Chondrocyte (in vitro differentiated cells): Measurements from ENCODE around the gene CAPN8. TPM values are rescaled to one million over a fixed set of nuclear protein-coding genes. Genes with fewer than 3 reads are reported as not detected.

Experiments
- DNase-seq: peaks from one replicate; pipeline ENCODE4 v3.0.0; 2021; ENCODE audit warnings: mixed read lengths, low spot score
- H3K27ac Mint-ChIP-seq: one replicate; pipeline ENCODE4 v1.8.0; 2021; ENCODE audit warnings: mild to moderate bottlenecking, moderate library complexity, mixed read lengths; ENCODE audit not compliant: unreplicated experiment
- H3K27me3 Mint-ChIP-seq: 2 replicates; pipeline ENCODE4 v1.8.0; 2021; ENCODE audit warnings: low read depth, mixed read lengths
- H3K36me3 Mint-ChIP-seq: 2 replicates; pipeline ENCODE4 v1.8.0; 2021; ENCODE audit warnings: low read depth, mixed read lengths
- H3K4me1 Mint-ChIP-seq: 2 replicates; pipeline ENCODE4 v1.8.0; 2021; ENCODE audit warnings: low read depth, mild to moderate bottlenecking, mixed read lengths
- H3K4me3 Mint-ChIP-seq: one replicate; pipeline ENCODE4 v1.8.0; 2021; ENCODE audit warnings: mild to moderate bottlenecking, moderate library complexity, mixed read lengths; ENCODE audit not compliant: unreplicated experiment
- H3K9me3 Mint-ChIP-seq: 2 replicates; pipeline ENCODE4 v1.8.0; 2021; ENCODE audit warnings: low read depth, mixed read lengths
- total RNA-seq: library from RNA; stranded (reverse); gene quantifications from 3 replicates; pipeline ENCODE4 v1.2.1, GENCODE V29; 2021
- TF ChIP-seq, protein P1 (sequence below): fragments of 200-600 bp; sonication (generic); IDR thresholded peaks from 2 replicates; pipeline ENCODE4 v1.5.0; 2021; ENCODE audit warnings: antibody characterized with exemption, mild to moderate bottlenecking, moderate library complexity

The CAPN8 gene
- total RNA-seq, 1 donor from 2014 or later: not detected

DNA sequence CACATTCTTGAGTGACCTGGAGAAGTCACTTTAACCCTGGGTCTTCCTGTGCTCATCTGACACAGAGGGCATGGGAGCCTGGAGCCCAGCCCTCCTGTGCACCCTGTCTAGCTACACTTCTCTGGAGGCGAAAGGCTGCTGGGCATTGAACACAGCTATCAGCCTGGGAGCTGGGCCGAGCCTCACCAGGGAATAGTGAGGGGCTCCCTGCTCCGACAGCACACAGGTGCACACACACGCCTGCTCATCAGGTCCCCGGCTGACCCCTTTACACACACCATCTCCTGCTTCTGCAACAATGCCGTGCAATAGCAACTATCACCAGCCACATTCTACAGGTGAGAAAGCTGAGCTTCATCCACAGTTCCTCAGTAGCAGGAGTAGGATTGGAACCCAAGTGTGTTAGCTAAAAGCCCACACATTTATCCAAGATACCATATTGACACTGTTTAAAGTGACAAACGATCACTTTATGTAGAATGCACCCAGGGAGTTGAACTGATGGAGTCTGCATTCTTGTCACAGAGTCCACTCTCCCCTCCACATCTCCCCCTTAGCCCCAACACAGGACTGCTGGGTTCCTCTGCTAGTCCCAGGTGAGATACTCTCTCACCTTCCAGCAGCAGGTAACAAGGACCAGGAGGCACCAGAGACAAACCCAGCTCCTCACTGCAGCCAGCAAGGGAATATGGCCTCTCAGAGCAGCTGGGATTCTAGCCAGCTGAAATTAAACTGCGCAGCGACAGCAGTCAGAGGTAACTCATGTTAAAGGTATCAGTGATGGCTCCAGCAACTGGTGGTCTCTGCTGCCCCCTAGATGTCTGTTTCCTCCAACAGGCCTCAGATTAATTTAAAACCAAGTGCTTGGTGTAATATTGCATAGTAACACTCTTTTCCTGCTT lies 18.3 kb upstream of the CAPN8 start:
- H3K4me3 Mint-ChIP-seq: no peak overlapping the region
- H3K27me3 Mint-ChIP-seq: peaks cover 51% of the 10 kb centered on the region
- H3K27ac Mint-ChIP-seq: no peak overlapping the region
- no peak for DNase-seq
- H3K4me1 Mint-ChIP-seq: no peaks in the 10 kb centered on the region
- H3K36me3 Mint-ChIP-seq: no peaks in the 10 kb centered on the region
- TF ChIP-seq, protein P1, sequence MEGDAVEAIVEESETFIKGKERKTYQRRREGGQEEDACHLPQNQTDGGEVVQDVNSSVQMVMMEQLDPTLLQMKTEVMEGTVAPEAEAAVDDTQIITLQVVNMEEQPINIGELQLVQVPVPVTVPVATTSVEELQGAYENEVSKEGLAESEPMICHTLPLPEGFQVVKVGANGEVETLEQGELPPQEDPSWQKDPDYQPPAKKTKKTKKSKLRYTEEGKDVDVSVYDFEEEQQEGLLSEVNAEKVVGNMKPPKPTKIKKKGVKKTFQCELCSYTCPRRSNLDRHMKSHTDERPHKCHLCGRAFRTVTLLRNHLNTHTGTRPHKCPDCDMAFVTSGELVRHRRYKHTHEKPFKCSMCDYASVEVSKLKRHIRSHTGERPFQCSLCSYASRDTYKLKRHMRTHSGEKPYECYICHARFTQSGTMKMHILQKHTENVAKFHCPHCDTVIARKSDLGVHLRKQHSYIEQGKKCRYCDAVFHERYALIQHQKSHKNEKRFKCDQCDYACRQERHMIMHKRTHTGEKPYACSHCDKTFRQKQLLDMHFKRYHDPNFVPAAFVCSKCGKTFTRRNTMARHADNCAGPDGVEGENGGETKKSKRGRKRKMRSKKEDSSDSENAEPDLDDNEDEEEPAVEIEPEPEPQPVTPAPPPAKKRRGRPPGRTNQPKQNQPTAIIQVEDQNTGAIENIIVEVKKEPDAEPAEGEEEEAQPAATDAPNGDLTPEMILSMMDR: peak; percentile 86
- no peaks in the 10 kb centered on the region for H3K9me3 Mint-ChIP-seq

DNA sequence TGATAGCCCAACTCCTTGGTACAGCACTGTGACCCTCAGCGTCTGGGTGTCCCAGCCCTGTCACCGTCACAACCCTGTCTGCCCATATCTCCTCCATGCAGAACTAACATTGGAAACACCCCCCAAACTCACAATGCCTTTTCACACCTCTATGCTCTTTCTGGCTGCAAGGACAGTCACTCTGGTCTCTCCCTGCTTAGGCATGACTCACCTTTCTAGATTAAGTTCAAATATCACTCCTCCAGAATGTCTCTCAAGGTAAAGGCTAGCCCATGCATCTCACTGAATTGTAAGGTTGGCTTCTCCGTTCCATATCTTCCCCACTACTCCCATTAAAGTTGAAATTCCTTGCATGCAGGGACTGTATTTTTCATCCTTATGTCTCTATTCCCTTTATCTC lies 17.0 kb upstream of the CAPN8 start:
- Mint-ChIP-seq H3K27me3 (peaks cover 47% of the 10 kb centered on the region), H3K4me1 (no peaks in the 10 kb centered on the region), H3K27ac (no peak overlapping the region), H3K4me3 (no peak overlapping the region), H3K9me3 (no peaks in the 10 kb centered on the region), H3K36me3 (no peaks in the 10 kb centered on the region)
- TF ChIP-seq, protein P1: no peak
- no peak for DNase-seq

DNA sequence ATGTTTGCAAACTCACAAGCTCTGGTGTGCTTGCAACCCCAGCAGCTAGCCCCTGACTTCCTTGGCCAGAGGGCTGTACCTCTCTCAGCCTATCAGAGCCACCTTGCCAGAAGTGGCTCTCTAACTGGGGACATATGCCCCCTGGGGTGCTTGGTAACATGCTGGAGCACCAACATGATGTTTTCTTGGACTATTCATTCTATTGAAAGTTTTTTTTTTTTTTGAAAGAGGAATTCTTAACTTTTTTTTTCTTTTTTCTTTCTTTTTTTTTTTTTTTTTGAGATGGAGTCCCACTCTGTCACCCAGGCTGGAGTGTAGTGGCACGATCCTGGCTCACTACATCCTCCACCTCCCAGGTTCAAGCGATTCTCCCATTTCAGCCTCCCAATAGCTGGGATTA lies 14.7 kb upstream of the CAPN8 start:
- Mint-ChIP-seq H3K9me3 (peaks cover 3% of the 10 kb centered on the region), H3K4me1 (no peaks in the 10 kb centered on the region), H3K27ac (no peak overlapping the region), H3K4me3 (no peak overlapping the region), H3K27me3 (peaks cover 38% of the 10 kb centered on the region), H3K36me3 (no peaks in the 10 kb centered on the region)
- no peak for DNase-seq
- TF ChIP-seq, protein P1: no peak

DNA sequence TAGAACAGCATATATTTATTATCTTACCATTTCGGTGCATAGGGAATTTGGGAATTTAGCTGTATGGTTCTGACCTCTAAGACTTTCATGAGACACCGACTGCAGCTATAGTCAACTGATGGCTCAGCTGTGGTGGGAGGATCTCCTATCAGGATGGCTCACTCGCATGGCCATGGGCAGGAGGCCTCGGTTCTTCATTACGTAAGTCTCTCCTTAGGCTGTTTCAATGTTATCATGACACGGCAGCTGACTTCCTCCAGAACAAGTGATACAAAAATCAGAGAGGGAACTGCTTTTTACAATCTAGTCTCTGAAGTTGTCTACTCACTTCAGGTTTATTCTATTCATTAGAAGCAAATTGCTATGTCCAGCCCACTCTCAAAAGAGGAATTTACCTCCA lies 13.3 kb upstream of the CAPN8 start:
- no peak for DNase-seq

DNA sequence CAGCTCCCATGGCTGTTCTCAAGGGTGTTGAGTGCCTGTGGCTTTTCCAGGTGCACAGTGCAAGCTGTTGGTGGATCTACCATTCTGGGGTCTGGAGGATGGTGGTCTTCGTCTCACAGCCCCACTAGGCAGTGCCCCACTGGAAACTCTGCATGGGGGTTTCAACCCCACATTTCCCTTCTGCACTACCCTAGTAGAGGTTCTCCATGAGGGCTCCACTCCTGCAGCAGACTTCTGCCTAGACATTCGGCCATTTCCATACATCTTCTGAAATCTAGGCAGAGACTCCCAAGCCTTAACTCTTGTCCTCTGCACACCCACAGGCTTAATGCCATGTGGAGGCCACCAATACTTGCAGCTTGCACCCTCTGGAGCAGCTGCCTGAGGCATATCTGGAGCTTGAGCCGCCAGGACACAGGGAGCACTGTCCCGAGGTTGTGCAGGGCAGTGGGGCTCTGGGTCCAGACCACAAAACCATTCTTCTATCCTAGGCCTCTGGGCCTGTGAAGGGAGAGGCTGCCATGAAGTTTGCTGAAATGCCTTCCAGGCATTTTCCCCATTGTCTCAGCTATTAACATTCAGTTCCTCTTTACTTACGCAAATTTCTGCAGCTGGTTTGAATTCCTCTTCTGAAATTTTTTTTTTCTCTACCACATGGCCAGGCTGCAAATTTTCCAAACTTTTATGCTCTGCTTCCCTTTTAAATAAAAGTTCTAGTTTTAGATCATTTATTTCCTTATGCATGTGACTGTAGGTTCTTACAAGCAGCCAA lies 8.8 kb upstream of the CAPN8 start:
- Mint-ChIP-seq H3K4me1 (no peaks in the 10 kb centered on the region), H3K9me3 (peaks cover 9% of the 10 kb centered on the region)
- DNase-seq: no peak

More for the DNA sequence above, 13.3 kb upstream of the CAPN8 start:
- H3K4me1 Mint-ChIP-seq: no peaks in the 10 kb centered on the region
- TF ChIP-seq, protein P1: no peak
- H3K27ac Mint-ChIP-seq: no peak overlapping the region
- H3K36me3 Mint-ChIP-seq: peaks cover 4% of the 10 kb centered on the region
- peaks cover 29% of the 10 kb centered on the region for H3K27me3 Mint-ChIP-seq
- H3K9me3 Mint-ChIP-seq: peaks cover 9% of the 10 kb centered on the region
- H3K4me3 Mint-ChIP-seq: no peak overlapping the region

More for the DNA sequence above, 8.8 kb upstream of the CAPN8 start:
- no peak overlapping the region for H3K27ac Mint-ChIP-seq
- H3K27me3 Mint-ChIP-seq: peaks cover 12% of the 10 kb centered on the region
- peaks cover 4% of the 10 kb centered on the region for H3K36me3 Mint-ChIP-seq
- TF ChIP-seq, protein P1: no peak
- H3K4me3 Mint-ChIP-seq: no peak overlapping the region
